K562 (cell line): Measurements from ENCODE around the gene REM1. TPM values are rescaled to one million over a fixed set of nuclear protein-coding genes. Genes with fewer than 3 reads are reported as not detected.
"Not testable (repeated sequence)": the region's sequence is repeated elsewhere in the genome, so short reads cannot be mapped to it uniquely, and the experiment has no call there.

Source experiments
- ATAC-seq: fragments of 200-7000 bp; cut with Tn5 transposase; 3 replicates; pipeline ENCODE4 v1.9.1; 2020; ENCODE audit warnings: moderate library complexity
- BruUV-seq: library from RNA; stranded (reverse); fragments of 400-500 nt; replicated peaks from 2 replicates; lab custom pipeline; 2021; lab: Mats Ljungman, UMichigan
- CTCF ChIA-PET: fragments of 300-600 bp; formaldehyde crosslinking; extraction: SDS; loops from one replicate; lab custom pipeline; 2021; ENCODE audit warnings: low intra/inter-chr PET ratio; lab: Yijun Ruan, JAX
- POLR2A ChIA-PET: fragments of 300-600, 350-650 bp; sonication (Branson Sonifier 250); formaldehyde crosslinking; extraction: SDS; loops from one replicate; lab custom pipeline; 2021; ENCODE audit warnings: antibody characterized with exemption, inconsistent platforms; lab: Yijun Ruan, JAX
- DNase-seq, 4 experiments: peaks; one replicate each; pipeline versions ENCODE4 v3.0.0 to v3.0.0-alpha.2; 2011 to 2018; ENCODE audit warnings: low spot score in 3 of 4, mixed read lengths in 3 of 4; ENCODE audit errors: extremely low read depth in 1 of 4
- FAIRE-seq: peaks from 2 replicates; lab custom pipeline; 2011; peaks lifted over from hg19 to GRCh38; lab: Jason Lieb, UNC
- H2AFZ ChIP-seq: 2 replicates; pipeline ENCODE4 v1.6.0; 2011; ENCODE audit warnings: low read depth, low read length, control low read depth, inconsistent platforms
- H3K27ac ChIP-seq: fragments of 200-600 bp; 3 replicates; pipeline ENCODE4 v1.8.0; 2011; ENCODE audit warnings: low read depth, mild to moderate bottlenecking, control low read depth, inconsistent platforms, low read length, moderate library complexity, mixed read lengths; ENCODE audit errors: extremely low read depth
- H3K27me3 ChIP-seq, 2 experiments: fragments of 300-600 bp in 1 of 2; 2 replicates in 1 of 2; 3 replicates in 1 of 2; pipeline versions ENCODE4 v1.6.0 to v1.8.0; 2011; ENCODE audit warnings: inconsistent platforms in 2 of 2, low read length in 2 of 2, mild to moderate bottlenecking in 1 of 2, mixed read lengths in 1 of 2, moderate library complexity in 1 of 2; ENCODE audit not compliant: control insufficient read depth in 2 of 2, insufficient read depth in 2 of 2
- H3K36me3 ChIP-seq: fragments of 300-600 bp; 3 replicates; pipeline ENCODE4 v1.8.0; 2011; ENCODE audit warnings: mild to moderate bottlenecking, low read length, inconsistent platforms; ENCODE audit not compliant: control insufficient read depth, insufficient read depth
- H3K4me1 ChIP-seq, 2 experiments: fragments of 200-600 bp in 1 of 2; replicated peaks in 1 of 2; 2 replicates in 1 of 2; 3 replicates in 1 of 2; pipeline versions ENCODE4 v1.5.1 to v1.8.0; 2011; ENCODE audit warnings: inconsistent platforms in 2 of 2, low read length in 2 of 2, mild to moderate bottlenecking in 1 of 2, mixed read lengths in 1 of 2, moderate library complexity in 1 of 2; ENCODE audit not compliant: control insufficient read depth in 2 of 2, insufficient read depth in 2 of 2
- H3K4me2 ChIP-seq: 2 replicates; pipeline ENCODE4 v1.6.1; 2011; ENCODE audit warnings: low read length, control low read depth, inconsistent platforms, mixed read lengths; ENCODE audit not compliant: insufficient read depth
- H3K4me3 ChIP-seq: fragments of 200-600 bp; sonication (generic), shearing (Covaris generic); 2 replicates; pipeline ENCODE4 v1.5.1; 2016; ENCODE audit warnings: control low read depth, inconsistent platforms
- H3K79me2 ChIP-seq: fragments of 200-600 bp; 3 replicates; pipeline ENCODE4 v1.8.0; 2011; ENCODE audit warnings: low read length, inconsistent platforms; ENCODE audit not compliant: control insufficient read depth, insufficient read depth
- H3K9ac ChIP-seq, 2 experiments: 2 replicates each; pipeline versions ENCODE4 v1.6.0 to v1.6.1; 2011; ENCODE audit warnings: low read depth in 2 of 2, low read length in 2 of 2, control low read depth in 1 of 2, inconsistent platforms in 1 of 2, mild to moderate bottlenecking in 1 of 2, mixed read lengths in 1 of 2; ENCODE audit not compliant: insufficient read depth in 1 of 2
- H3K9me1 ChIP-seq: one replicate; pipeline ENCODE4 v1.6.0; 2011; ENCODE audit warnings: inconsistent platforms, mild to moderate bottlenecking, low read length, moderate library complexity; ENCODE audit not compliant: control insufficient read depth, insufficient read depth
- H3K9me3 ChIP-seq: replicated peaks from 2 replicates; pipeline ENCODE4 v1.5.1; 2011; ENCODE audit warnings: low read depth, low read length, inconsistent platforms; ENCODE audit not compliant: control insufficient read depth, insufficient read depth
- H4K20me1 ChIP-seq: replicated peaks from 2 replicates; pipeline ENCODE4 v1.6.1; 2011; ENCODE audit warnings: low read length, inconsistent platforms, mixed read lengths; ENCODE audit not compliant: control insufficient read depth, insufficient read depth
- CBFA2T2 ChIP-seq: fragments of 450-650 bp; conservative IDR thresholded peaks from 2 replicates; pipeline ENCODE4 v1.6.1; 2017; ENCODE audit warnings: mild to moderate bottlenecking
- CBFA2T3 ChIP-seq: fragments of 450-650 bp; IDR thresholded peaks from 2 replicates; pipeline ENCODE4 v1.6.1; 2017
- CEBPB ChIP-seq: fragments of 450-650 bp; IDR thresholded peaks from 2 replicates; pipeline ENCODE4 v1.6.1; 2016; ENCODE audit warnings: missing genetic modification characterization, missing compliant biosample characterization
- CLOCK ChIP-seq: fragments of 250-450 bp; sonication (Bioruptor Pico); IDR thresholded peaks from 2 replicates; pipeline ENCODE4 v1.4.0; 2020; ENCODE audit warnings: mild to moderate bottlenecking, moderate library complexity, borderline replicate concordance
- MTA3 ChIP-seq: fragments of 450-650 bp; formaldehyde crosslinking; IDR thresholded peaks from 2 replicates; pipeline ENCODE4 v1.6.1; 2017; ENCODE audit warnings: mild to moderate bottlenecking, borderline replicate concordance
- RBM25 ChIP-seq: fragments of 200-400 bp; formaldehyde crosslinking; IDR thresholded peaks from 2 replicates; pipeline ENCODE4 v1.6.1; 2018; ENCODE audit warnings: low read length, low read depth, moderate library complexity; ENCODE audit not compliant: severe bottlenecking
- ZHX1 ChIP-seq: fragments of 150-350 bp; conservative IDR thresholded peaks from 2 replicates; pipeline ENCODE4 v1.6.1; 2014; ENCODE audit warnings: low read length
- WGBS: fragments of 100-300 bp; shearing (Covaris generic); methylation state at CpG from one replicate; pipeline ENCODE4 v1.1.6; 2016; ENCODE audit warnings: low coverage, mixed read lengths; ENCODE audit not compliant: insufficient coverage; ENCODE audit errors: missing lambda C conversion rate; 5-methylcytosine and 5-hydroxymethylcytosine counted together
- in situ Hi-C: fragments of 300-500 bp; cut with MboI; formaldehyde crosslinking; loops from 4 replicates; pipeline ENCODE4 v1.15.0; 2018; ENCODE audit warnings: inconsistent platforms, mixed read lengths
- intact Hi-C: fragments of 100-400 bp; cut with micrococcal nuclease; formaldehyde crosslinking; loops from 2 replicates; pipeline ENCODE4 v1.14.2; 2022
- polyA plus RNA-seq, 8 experiments: library from polyadenylated mRNA; depleted of rRNA in 4 of 8; stranded (reverse) in 5 of 8; unstranded in 3 of 8; fragments of >200 nt; fragmentation: Nextera tagmentation in 2 of 8; fragmentation: Illumina TruSeq in 1 of 8; extraction: Ambion mirVana in 2 of 8; extraction: Trizol in 1 of 8; gene quantifications; 2 replicates each; pipeline versions ENCODE4 v1.2.1 to v1.2.3, GENCODE V29; 2011 to 2014; ENCODE audit warnings: inconsistent platforms in 1 of 8, missing spikeins in 1 of 8
- total RNA-seq, 7 experiments: library from RNA; depleted of rRNA in 6 of 7; stranded (reverse); fragments of >200 nt in 6 of 7; fragmentation: Illumina TruSeq in 2 of 7; extraction: Trizol in 2 of 7; gene quantifications; 2 replicates each; pipeline versions ENCODE4 v1.2.1 to v1.2.3, GENCODE V29; 2011 to 2021; ENCODE audit warnings: low replicate concordance in 1 of 7

Gene REM1
- total and polyA plus RNA-seq, 9 of the 15 experiments (the other 6 are each of a cell fraction or from before 2014, with no cell fraction given): not detected

- Histone ChIP-seq H3K4me1 (peaks cover 5 to 14% of the 10 kb centered on the region in 2 experiments; a peak in 4 of 5 replicates), H3K27me3 (peaks cover 7 to 13% of the 10 kb centered on the region in 2 experiments; a peak in 4 of 5 replicates)
- H3K9me1 ChIP-seq, H2AFZ ChIP-seq, DNase-seq, CTCF ChIA-PET, H3K36me3 ChIP-seq, H3K79me2 ChIP-seq, intact Hi-C loops, H3K9ac ChIP-seq, in situ Hi-C loops, H3K4me3 ChIP-seq, BruUV-seq, H3K4me2 ChIP-seq, FAIRE-seq, H3K27ac ChIP-seq, POLR2A ChIA-PET, H3K9me3 ChIP-seq, H4K20me1 ChIP-seq, ATAC-seq: not testable (repeated sequence)
- no CpG with 5 or more reads among the region's 33 CpGs for WGBS
Measured at GRCh38 chr20:31470946-31471345, 4.1 kb upstream of the REM1 start.

- H3K4me2 ChIP-seq: peak overlapping the region; percentile 10; the same call in 1 of the 2 replicates
- no TSS peak for BruUV-seq
- peak overlapping the region; percentile 36; the same call in 1 of the 2 replicates for H2AFZ ChIP-seq
- H3K9me3 ChIP-seq: no peaks in the 10 kb centered on the region
- ATAC-seq (peak; percentile 60), FAIRE-seq (no peak), DNase-seq (peak in 1 of 4 experiments; percentile 27)
- in situ Hi-C loops: no loop called here
- POLR2A ChIA-PET: interaction anchor here (1.1 kb wide), 1 partner anchor 10 kb away, joined by 6 read pairs; no protein-coding TSS in a partner anchor
- no peaks in the 10 kb centered on the region for H3K9me1 ChIP-seq
- H3K4me3 ChIP-seq: no peak overlapping the region
- no peaks in the 10 kb centered on the region for H3K79me2 ChIP-seq
- no peaks in the 10 kb centered on the region; the same call in 1 of the 2 replicates for H4K20me1 ChIP-seq
- CTCF ChIA-PET: no interaction called here
- H3K36me3 ChIP-seq: no peaks in the 10 kb centered on the region
- peaks cover 5 to 16% of the 10 kb centered on the region in 2 experiments; a peak in 4 of 5 replicates for H3K4me1 ChIP-seq
- WGBS: 4% methylated on average over 7 of the region's 8 CpGs
- peaks cover 23 to 30% of the 10 kb centered on the region in 2 experiments; a peak in 4 of 5 replicates for H3K27me3 ChIP-seq
- intact Hi-C loops: no loop called here
- H3K27ac ChIP-seq: no peak overlapping the region
- H3K9ac ChIP-seq: no peak overlapping the region
- no peak for TF ChIP-seq MTA3
- no peak for TF ChIP-seq ZHX1
- peak; percentile 45; the same call in 1 of the 2 replicates for TF ChIP-seq CEBPB (tag)
- TF ChIP-seq CBFA2T2: peak; percentile 51; the same call in 1 of the 2 replicates
- peak; percentile 65 for TF ChIP-seq CBFA2T3
- no peak for TF ChIP-seq CLOCK (CRISPR knock-in tag)
- peak; percentile 70 for TF ChIP-seq RBM25
Measured at GRCh38 chr20:31472395-31473330, 2.4 kb upstream of the REM1 start.
